ENCODE measurements around the gene PNMA5. TPM values are rescaled to one million over a fixed set of nuclear protein-coding genes. Genes with fewer than 3 reads are reported as not detected.

PNMA5 gene
- polyA plus RNA-seq, 3 donors: 0.06 to 2.1 TPM; not detected in 1

DNA sequence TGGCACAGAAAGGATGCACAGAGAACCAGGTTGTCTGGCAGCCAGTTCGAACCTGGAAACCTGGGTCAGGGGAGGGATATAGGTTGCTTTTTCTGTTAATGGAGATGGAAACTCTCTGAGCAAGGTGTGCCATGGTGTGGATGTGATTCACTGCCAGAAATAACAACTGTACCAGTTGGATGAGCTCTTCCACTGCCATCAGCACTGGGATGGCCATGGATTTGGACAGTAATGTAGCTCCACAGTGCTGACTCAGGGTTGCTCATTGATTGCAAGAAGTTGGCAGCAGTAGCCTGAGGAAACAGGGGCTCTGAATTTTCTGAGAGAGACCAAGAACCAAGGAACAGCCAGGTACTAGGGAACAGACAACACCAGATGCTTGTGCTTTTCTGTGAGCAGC, 33.8 kb downstream of the PNMA5 start:
- Histone ChIP-seq H4K20me1 (ENCODE audit: insufficient read depth, low read length) (no peaks in the 10 kb centered on the region), H3K27ac (ENCODE audit: low read depth in 1 of 2, low read length in 2 of 2) (no peak overlapping the region), H3K79me2 (ENCODE audit: insufficient read depth, low read length) (no peaks in the 10 kb centered on the region), H3K36me3 (replicated peaks in 1 of 2; ENCODE audit: control insufficient read depth in 1 of 2, insufficient read depth in 2 of 2, low read length in 2 of 2) (peaks cover 34 to 54% of the 10 kb centered on the region in 2 donors), H3K4me1 (ENCODE audit: control insufficient read depth in 1 of 2, insufficient read depth in 2 of 2, low read length in 2 of 2) (peaks cover 8% of the 10 kb centered on the region in 2 donors), H3K9me3 (replicated peaks in 1 of 2; ENCODE audit: control insufficient read depth in 1 of 2, insufficient read depth in 1 of 2, low read length in 2 of 2) (no peaks in the 10 kb centered on the region), H3K4me2 (replicated peaks; ENCODE audit: extremely low read depth, low read length, poor library complexity, severe bottlenecking) (no peak overlapping the region), H3K27me3 (ENCODE audit: control insufficient read depth in 2 of 2, insufficient read depth in 2 of 2, low read length in 2 of 2) (no peaks in the 10 kb centered on the region), H2AFZ (ENCODE audit: insufficient read depth, low read depth, low read length, poor library complexity, severe bottlenecking) (no peak overlapping the region), H3K4me3 (replicated peaks in 1 of 3; ENCODE audit: low read depth in 2 of 3, low read length in 3 of 3) (no peak overlapping the region), H3K9ac (ENCODE audit: insufficient read depth, low read length, poor library complexity, severe bottlenecking) (no peak overlapping the region)
- intact Hi-C loops (cut with micrococcal nuclease): loop anchor here in 1 of 2 donors (5.0 kb wide), 1 partner anchor 547 kb away; no protein-coding TSS in a partner anchor
- no peak overlapping the region for H3K27ac Mint-ChIP-seq
- WGBS (ENCODE audit: insufficient coverage): no CpG with 5 or more reads among the region's 1 CpG
- H3K9me3 Mint-ChIP-seq: peaks cover 0 to 2% (median 0%) of the 10 kb centered on the region in 7 donors
- H3K27me3 Mint-ChIP-seq (ENCODE audit: low read depth in 3 of 3): peaks cover 0 to 17% (median 0%) of the 10 kb centered on the region in 3 donors
- peaks cover 19 to 28% of the 10 kb centered on the region in 2 donors for H3K36me3 Mint-ChIP-seq
- H3K4me1 Mint-ChIP-seq: peaks cover 12% of the 10 kb centered on the region
- DNase-seq: no peak
- TF ChIP-seq, protein P1, sequence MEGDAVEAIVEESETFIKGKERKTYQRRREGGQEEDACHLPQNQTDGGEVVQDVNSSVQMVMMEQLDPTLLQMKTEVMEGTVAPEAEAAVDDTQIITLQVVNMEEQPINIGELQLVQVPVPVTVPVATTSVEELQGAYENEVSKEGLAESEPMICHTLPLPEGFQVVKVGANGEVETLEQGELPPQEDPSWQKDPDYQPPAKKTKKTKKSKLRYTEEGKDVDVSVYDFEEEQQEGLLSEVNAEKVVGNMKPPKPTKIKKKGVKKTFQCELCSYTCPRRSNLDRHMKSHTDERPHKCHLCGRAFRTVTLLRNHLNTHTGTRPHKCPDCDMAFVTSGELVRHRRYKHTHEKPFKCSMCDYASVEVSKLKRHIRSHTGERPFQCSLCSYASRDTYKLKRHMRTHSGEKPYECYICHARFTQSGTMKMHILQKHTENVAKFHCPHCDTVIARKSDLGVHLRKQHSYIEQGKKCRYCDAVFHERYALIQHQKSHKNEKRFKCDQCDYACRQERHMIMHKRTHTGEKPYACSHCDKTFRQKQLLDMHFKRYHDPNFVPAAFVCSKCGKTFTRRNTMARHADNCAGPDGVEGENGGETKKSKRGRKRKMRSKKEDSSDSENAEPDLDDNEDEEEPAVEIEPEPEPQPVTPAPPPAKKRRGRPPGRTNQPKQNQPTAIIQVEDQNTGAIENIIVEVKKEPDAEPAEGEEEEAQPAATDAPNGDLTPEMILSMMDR (IDR thresholded peaks at IDR 0.05): no peak
- H3K4me3 Mint-ChIP-seq: no peak overlapping the region

DNA sequence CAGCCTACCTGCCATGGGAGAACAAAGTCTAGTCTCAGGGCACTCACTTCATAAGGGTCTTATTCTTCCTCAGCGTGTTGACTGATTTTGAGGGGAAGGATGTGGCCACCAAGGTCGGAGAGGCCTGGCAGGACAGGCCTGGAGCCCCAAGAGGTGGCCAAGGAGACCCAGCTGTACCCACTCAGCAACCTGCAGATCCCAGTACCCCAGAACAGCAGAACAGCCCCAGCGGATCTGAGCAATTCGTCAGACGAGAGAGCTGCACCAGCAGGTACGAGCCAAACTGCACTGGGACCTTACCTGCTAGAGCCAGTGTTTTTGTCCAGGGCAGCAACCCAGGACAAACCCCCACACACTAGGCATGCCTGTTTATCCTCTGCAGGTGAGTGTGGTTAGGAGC, 34.3 kb downstream of the PNMA5 start:
- peaks cover 32 to 51% of the 10 kb centered on the region in 2 donors for H3K36me3 ChIP-seq (replicated peaks in 1 of 2; ENCODE audit: control insufficient read depth in 1 of 2, insufficient read depth in 2 of 2, low read length in 2 of 2)
- peaks cover 8% of the 10 kb centered on the region in 2 donors for H3K4me1 ChIP-seq (ENCODE audit: control insufficient read depth in 1 of 2, insufficient read depth in 2 of 2, low read length in 2 of 2)
- Mint-ChIP-seq H3K4me1 (peaks cover 12% of the 10 kb centered on the region), H3K9me3 (peaks cover 0 to 2% (median 0%) of the 10 kb centered on the region in 7 donors), H3K36me3 (peaks cover 15 to 23% of the 10 kb centered on the region in 2 donors), H3K27ac (no peak overlapping the region), H3K4me3 (no peak overlapping the region), H3K27me3 (ENCODE audit: low read depth in 3 of 3) (peaks cover 0 to 16% (median 0%) of the 10 kb centered on the region in 3 donors)
- DNase-seq: no peak
- no peak overlapping the region for H3K27ac ChIP-seq (ENCODE audit: low read depth in 1 of 2, low read length in 2 of 2)
- H2AFZ ChIP-seq (ENCODE audit: insufficient read depth, low read depth, low read length, poor library complexity, severe bottlenecking): no peak overlapping the region
- TF ChIP-seq, protein P1 (IDR thresholded peaks at IDR 0.05): no peak
- intact Hi-C loops (cut with micrococcal nuclease): loop anchor here (5.0 to 10.0 kb wide), 5 partner anchors 75 to 835 kb away; partner anchors contain the start of genes IDH3G (in 2 of the 2), SSR4 (in 2 of the 2) and HAUS7 (in 1 of the 2)
- WGBS (ENCODE audit: insufficient coverage): no CpG with 5 or more reads among the region's 6 CpGs
- no peaks in the 10 kb centered on the region for H4K20me1 ChIP-seq (ENCODE audit: insufficient read depth, low read length)
- no peak overlapping the region for H3K9ac ChIP-seq (ENCODE audit: insufficient read depth, low read length, poor library complexity, severe bottlenecking)
- no peak overlapping the region for H3K4me3 ChIP-seq (replicated peaks in 1 of 3; ENCODE audit: low read depth in 2 of 3, low read length in 3 of 3)
- no peaks in the 10 kb centered on the region for H3K27me3 ChIP-seq (ENCODE audit: control insufficient read depth in 2 of 2, insufficient read depth in 2 of 2, low read length in 2 of 2)
- H3K9me3 ChIP-seq (replicated peaks in 1 of 2; ENCODE audit: control insufficient read depth in 1 of 2, insufficient read depth in 1 of 2, low read length in 2 of 2): no peaks in the 10 kb centered on the region
- H3K4me2 ChIP-seq (replicated peaks; ENCODE audit: extremely low read depth, low read length, poor library complexity, severe bottlenecking): no peak overlapping the region
- H3K79me2 ChIP-seq (ENCODE audit: insufficient read depth, low read length): no peaks in the 10 kb centered on the region

Measured in CD14-positive monocyte (primary cell).